Choroid plexus epithelial cell (primary cell): ENCODE measurements around the gene ZNF519.
"Not testable (repeated sequence)": the region's sequence is repeated elsewhere in the genome, so short reads cannot be mapped to it uniquely, and the experiment has no call there.

Experiments used
- DNase-seq: peaks from one replicate; pipeline ENCODE4 v3.0.0-alpha.2; 2010; ENCODE audit warnings: low read depth
- H3K4me3 ChIP-seq: 2 replicates; pipeline ENCODE4 v1.5.1; 2011; ENCODE audit warnings: low read depth, mild to moderate bottlenecking, control low read depth, low read length, moderate library complexity
- TF ChIP-seq, protein P1 (sequence below): conservative IDR thresholded peaks from 2 replicates; pipeline ENCODE4 v1.5.1; 2011; ENCODE audit warnings: low read depth, mild to moderate bottlenecking, control low read depth, inconsistent platforms, low read length, moderate library complexity

Gene ZNF519

GRCh38 chr18:14132271-14132700, at the start of gene ZNF519:
Gene ZNF519, minus strand, starts transcription at chr18:14132435. Its CDS starts 158 bp downstream, at chr18:14132277.
- DNase-seq, result peak; percentile 98
- peak within 1 kb of the TSS; percentile 72 for H3K4me3 ChIP-seq

- TF ChIP-seq, protein P1, sequence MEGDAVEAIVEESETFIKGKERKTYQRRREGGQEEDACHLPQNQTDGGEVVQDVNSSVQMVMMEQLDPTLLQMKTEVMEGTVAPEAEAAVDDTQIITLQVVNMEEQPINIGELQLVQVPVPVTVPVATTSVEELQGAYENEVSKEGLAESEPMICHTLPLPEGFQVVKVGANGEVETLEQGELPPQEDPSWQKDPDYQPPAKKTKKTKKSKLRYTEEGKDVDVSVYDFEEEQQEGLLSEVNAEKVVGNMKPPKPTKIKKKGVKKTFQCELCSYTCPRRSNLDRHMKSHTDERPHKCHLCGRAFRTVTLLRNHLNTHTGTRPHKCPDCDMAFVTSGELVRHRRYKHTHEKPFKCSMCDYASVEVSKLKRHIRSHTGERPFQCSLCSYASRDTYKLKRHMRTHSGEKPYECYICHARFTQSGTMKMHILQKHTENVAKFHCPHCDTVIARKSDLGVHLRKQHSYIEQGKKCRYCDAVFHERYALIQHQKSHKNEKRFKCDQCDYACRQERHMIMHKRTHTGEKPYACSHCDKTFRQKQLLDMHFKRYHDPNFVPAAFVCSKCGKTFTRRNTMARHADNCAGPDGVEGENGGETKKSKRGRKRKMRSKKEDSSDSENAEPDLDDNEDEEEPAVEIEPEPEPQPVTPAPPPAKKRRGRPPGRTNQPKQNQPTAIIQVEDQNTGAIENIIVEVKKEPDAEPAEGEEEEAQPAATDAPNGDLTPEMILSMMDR, result no peak
- no peak for DNase-seq
- H3K4me3 ChIP-seq, result peak overlapping the region; percentile 55
Measured at GRCh38 chr18:14179306-14179705, 47.1 kb upstream of the ZNF519 start.

DNA sequence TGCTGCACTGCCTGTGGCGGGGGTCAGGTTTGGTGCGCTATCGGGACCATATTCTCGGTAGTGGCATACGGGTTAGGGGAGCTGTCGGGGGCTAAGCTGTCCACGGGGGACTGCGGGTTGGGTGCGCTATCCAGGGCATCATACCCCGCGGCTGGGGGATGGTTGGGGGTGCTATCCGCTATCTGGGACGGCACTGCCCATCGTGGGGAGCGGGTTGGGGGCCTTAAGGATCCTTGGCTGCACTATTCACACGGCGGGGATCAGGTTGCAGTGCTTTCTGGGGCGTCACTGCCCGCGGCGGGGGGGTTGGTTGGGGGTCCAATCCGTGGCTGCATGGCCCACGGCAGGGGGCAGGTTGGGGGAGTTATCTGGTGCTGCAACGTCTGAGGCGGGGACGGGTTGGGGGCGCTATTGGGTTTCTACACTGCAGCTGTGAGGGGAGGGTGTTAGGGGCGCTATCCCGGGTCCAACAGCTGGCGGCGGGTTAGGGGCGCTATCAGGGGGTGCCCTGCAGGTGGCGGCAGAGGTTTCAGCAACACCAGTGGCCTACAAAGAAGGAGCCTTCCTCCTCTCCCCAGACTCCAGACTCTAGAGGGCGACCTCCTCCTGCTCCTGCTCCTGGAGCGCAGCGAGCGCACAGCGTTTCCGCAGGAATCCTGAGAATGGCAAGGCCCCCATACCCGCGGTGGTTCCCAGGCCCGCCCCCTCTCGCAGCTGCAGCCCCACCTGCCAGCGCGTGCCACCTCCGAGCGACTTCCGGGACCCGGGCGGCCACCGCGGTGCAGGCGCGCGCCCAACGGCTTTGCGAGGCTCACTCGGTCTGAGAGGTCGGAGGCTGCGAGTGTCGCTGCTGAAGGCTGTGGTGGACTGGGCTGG, 46.3 kb upstream of the ZNF519 start:
- peak overlapping the region; percentile 55 for H3K4me3 ChIP-seq
- peak; percentile 51 for DNase-seq
- TF ChIP-seq, protein P1, result peak; percentile 58

- DNase-seq, H3K4me3 ChIP-seq: not testable (repeated sequence)
Measured at GRCh38 chr18:14177540-14178320, 45.5 kb upstream of the ZNF519 start.

DNA sequence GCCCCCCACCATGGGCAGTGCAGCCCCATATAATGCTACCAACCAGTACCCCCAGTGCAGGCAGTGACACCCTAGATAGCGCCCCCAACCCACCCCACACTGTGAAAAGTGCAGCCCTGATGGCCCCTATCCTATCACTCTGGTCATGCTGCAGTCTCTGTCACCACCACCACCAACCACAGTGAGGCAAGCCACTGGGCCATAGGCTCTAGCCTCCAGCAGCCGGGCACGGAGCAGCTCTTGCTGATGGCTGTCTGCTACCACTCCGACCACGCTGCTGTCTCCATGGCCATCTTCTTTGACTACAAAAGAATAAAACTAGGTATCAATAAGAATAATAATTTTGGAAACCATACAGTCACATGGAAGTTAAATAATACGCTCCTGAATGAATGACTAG, 43.2 kb upstream of the ZNF519 start:
- not testable (repeated sequence) for H3K4me3 ChIP-seq, DNase-seq

- TF ChIP-seq, protein P1, result no peak
- no peak overlapping the region for H3K4me3 ChIP-seq
- DNase-seq, result no peak
Measured at GRCh38 chr18:14174706-14175085, 42.5 kb upstream of the ZNF519 start.

GRCh38 chr18:14174002-14174705, 41.9 kb upstream of the ZNF519 start:
- not testable (repeated sequence) for DNase-seq, H3K4me3 ChIP-seq

DNA sequence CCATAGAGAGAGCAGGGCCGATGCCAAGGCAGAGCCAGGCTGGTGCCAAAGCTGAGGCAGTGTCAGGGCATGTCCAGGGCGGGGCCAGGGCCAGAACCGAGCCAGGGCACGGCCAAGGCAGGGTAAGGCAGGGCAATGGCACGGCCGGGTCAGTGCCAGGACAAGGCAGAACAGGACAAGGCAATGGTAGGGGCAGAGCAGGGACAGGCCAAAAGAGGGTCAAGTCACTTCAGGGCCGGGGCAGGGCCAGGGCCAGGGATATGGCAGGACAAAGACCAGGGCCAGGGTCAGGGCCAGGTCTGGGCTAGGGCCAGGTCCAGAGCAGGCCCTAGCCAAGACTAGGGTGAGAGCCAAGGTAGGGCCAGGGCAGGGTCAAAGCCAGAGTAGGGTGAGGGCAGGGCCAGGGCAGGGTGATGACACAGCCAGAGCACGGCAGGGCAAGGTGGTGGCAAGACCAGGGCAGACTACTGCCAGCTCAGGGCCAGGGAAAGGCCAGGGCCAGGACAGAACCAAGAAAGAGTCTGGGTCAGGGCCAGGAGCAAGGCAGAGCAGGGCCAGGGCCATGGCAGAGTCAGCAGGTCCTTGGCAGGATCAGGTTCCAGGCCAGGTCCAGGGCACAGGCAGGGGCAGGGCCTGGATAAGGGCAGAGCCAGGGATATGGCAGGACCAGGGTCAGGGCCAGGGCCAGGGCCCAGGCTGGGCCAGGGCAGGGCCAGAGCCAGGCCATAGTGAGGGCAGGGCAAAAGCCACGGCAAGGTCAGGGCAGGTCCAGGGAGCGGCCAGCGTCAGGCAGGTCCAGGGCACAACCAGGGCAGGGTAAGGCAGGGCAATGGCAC, 41.1 kb upstream of the ZNF519 start:
- H3K4me3 ChIP-seq, DNase-seq: not testable (repeated sequence)

- H3K4me3 ChIP-seq, result not testable (repeated sequence)
Measured at GRCh38 chr18:14172142-14173115, 40.2 kb upstream of the ZNF519 start.

DNA sequence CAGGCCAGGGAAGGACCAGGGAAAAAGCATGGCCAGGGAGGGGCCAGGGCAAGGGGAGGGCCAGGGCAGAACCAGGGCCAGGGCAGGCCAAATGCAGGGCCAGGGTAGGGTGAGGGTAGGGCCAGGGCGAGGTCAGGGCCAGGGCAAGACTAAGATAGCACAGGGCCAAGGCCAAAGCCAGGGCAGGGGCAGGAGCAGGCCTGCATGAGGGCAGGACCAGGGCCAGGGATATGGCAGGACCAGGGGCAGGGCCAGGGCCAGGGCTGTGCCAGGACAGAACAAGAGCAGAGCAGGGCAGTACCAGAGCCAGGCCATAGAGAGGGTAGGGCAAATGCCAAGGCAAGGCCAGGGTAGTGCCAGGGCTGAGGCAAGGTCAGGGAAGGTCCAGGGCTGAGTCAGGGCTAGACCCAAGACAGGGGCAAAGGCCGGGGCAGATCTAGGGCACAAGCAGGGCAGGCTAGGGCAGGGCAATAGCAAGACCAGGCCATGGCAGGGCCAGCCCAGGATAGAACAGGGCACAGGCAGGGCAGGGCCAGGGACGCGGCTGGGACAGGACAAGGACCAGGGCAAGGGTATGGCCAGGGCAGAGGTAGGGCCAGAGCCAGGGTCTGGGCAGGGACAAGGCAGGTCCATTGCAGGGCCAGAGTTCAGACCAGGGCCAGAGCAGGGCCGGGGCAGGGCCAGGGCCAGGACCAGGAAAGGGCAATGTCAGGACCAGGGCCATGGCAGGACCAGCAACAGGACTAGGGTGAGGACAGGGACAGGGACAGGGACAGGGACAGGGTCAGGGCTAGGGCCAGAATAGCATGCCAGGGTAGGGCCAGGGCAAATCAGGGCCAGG, 39.3 kb upstream of the ZNF519 start:
- not testable (repeated sequence) for H3K4me3 ChIP-seq, DNase-seq

More at GRCh38 chr18:14172142-14173115, 40.2 kb upstream of the ZNF519 start:
- DNase-seq, result not testable (repeated sequence)

DNA sequence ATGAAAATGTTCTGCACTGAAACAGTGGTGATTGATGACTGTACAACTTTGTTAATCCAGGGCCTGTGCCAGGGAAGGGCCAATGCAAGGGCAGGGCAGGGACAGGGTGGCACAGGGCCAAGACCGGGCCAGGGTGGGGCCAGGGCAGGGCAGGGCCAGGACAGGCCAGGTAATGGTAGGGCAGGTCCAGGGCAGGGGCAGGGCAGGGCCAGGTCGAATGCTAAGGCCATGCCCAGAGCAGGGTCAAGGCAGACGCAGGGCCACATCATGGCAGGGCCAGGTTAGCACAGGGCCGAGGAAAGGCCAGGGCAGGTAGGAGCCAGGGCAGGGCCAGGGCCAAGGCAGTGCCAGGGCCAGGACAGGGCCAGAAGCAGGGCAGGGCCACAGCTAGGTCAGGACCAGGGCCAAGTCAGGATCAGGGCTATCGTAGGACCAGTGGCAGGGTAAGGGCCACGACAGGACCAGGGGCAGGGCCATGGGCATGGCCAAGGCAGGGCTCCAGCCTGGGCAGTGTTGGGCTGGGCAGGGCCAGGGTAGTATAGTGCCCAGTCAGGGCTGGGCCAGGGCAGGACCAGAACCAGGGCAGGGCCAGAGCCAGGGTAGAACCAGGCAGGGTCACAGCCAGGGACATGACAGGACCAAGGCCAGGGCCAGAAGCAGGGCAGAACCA, 38.3 kb upstream of the ZNF519 start:
- not testable (repeated sequence) for H3K4me3 ChIP-seq, DNase-seq

- H3K4me3 ChIP-seq, DNase-seq: not testable (repeated sequence)
Measured at GRCh38 chr18:14162915-14163314, 30.7 kb upstream of the ZNF519 start.
